ENCODE measurements around the gene CCDC190.

GRCh38 chr1:162861101-162861500 lies at the start of gene CCDC190:
- TF ChIP-seq L3MBTL2 (conservative IDR thresholded peaks at IDR 0.05): no peak
- no peak for TF ChIP-seq FOXK2 (IDR thresholded peaks at IDR 0.05)
- TF ChIP-seq BHLHE40 (IDR thresholded peaks at IDR 0.05; ENCODE audit: borderline replicate concordance): no peak
- TF ChIP-seq SP1 (IDR thresholded peaks at IDR 0.05): no peak
- TF ChIP-seq FOXA1 (IDR thresholded peaks at IDR 0.05): no peak
- TF ChIP-seq FOXM1 (IDR thresholded peaks at IDR 0.05; ENCODE audit: borderline replicate concordance): no peak
- no peak for TF ChIP-seq NFRKB (IDR thresholded peaks at IDR 0.05)
- no peak for TF ChIP-seq ARNT (IDR thresholded peaks at IDR 0.05)
- no peak for TF ChIP-seq SUZ12 (IDR thresholded peaks at IDR 0.05)
- no peak for TF ChIP-seq HDGF (IDR thresholded peaks at IDR 0.05; ENCODE audit: borderline replicate concordance)
- no peak for TF ChIP-seq ELF4 (IDR thresholded peaks at IDR 0.05)
- no peak for TF ChIP-seq ZNF384 (IDR thresholded peaks at IDR 0.05)
- TF ChIP-seq TARDBP (IDR thresholded peaks at IDR 0.05): no peak
